Heart left ventricle (tissue), 16 donors: Measurements from ENCODE around the gene LRRC36. TPM values are rescaled to one million over a fixed set of nuclear protein-coding genes. Genes with fewer than 3 reads are reported as not detected.

Experiments
- ATAC-seq, 4 donors: fragments of 200-7000 bp; cut with Tn5 transposase; one replicate each; pipeline ENCODE4 v1.9.1; 2020 to 2022; ENCODE audit warnings: moderate library complexity in 4 of 4, mild to moderate bottlenecking in 3 of 4, moderate number of reproducible peaks in 1 of 4
- DNase-seq, 5 donors: peaks; one replicate each; pipeline ENCODE4 v3.0.0-alpha.2; 2020
- H3K27ac ChIP-seq, 12 donors: fragments of 200-600 bp; sonication (generic) in 4 of 12; one replicate each; pipeline versions ENCODE4 v1.5.0 to v1.8.0; 2016 to 2022; ENCODE audit warnings: mild to moderate bottlenecking in 2 of 12
- H3K27me3 ChIP-seq, 9 donors: fragments of 200-600 bp; sonication (generic) in 2 of 9; one replicate each; pipeline versions ENCODE4 v1.5.1 to v1.8.0; 2016 to 2022; ENCODE audit warnings: mild to moderate bottlenecking in 3 of 9
- H3K36me3 ChIP-seq, 9 donors: fragments of 200-600 bp; sonication (generic) in 2 of 9; one replicate each; pipeline versions ENCODE4 v1.5.0 to v1.8.0; 2018 to 2022; ENCODE audit warnings: mild to moderate bottlenecking in 2 of 9
- H3K4me1 ChIP-seq, 12 donors: fragments of 200-600 bp; sonication (generic) in 4 of 12; one replicate each; pipeline versions ENCODE4 v1.5.0 to v1.8.0; 2016 to 2022; ENCODE audit warnings: mild to moderate bottlenecking in 3 of 12
- H3K4me3 ChIP-seq, 12 donors: fragments of 200-600 bp; sonication (generic) in 4 of 12; one replicate each; pipeline versions ENCODE4 v1.5.0 to v1.8.0; 2017 to 2022; ENCODE audit warnings: mild to moderate bottlenecking in 9 of 12, moderate library complexity in 4 of 12
- H3K9me3 ChIP-seq, 12 donors: fragments of 200-600 bp; sonication (generic) in 4 of 12; one replicate each; pipeline versions ENCODE4 v1.5.0 to v1.8.0; 2016 to 2022; ENCODE audit warnings: mild to moderate bottlenecking in 1 of 12
- POLR2A ChIP-seq, 2 donors: fragments of 450-650 bp; IDR thresholded peaks; one replicate each; pipeline ENCODE4 v1.6.1; 2017; ENCODE audit warnings: antibody characterized with exemption in 2 of 2, mild to moderate bottlenecking in 2 of 2, moderate library complexity in 2 of 2
- WGBS, 4 donors: extraction: QIAGEN DNeasy Blood & Tissue Kit in 2 of 4; methylation state at CpG; one replicate each; pipeline versions ENCODE4 v1.1.5 to v1.1.7; 2013 to 2018; 5-methylcytosine and 5-hydroxymethylcytosine counted together
- intact Hi-C, 10 donors: fragments of 100-400 bp; cut with DNase I; formaldehyde crosslinking; loops; one replicate each; pipeline versions ENCODE4 v1.11.1 to v1.14.2; 2022
- polyA plus RNA-seq, 2 donors: library from polyadenylated mRNA; stranded (reverse); fragments of 200-250 nt; gene quantifications; one replicate each; pipeline ENCODE4 v1.2.3, GENCODE V29; 2013
- total RNA-seq, 9 donors: library from RNA; depleted of rRNA in 2 of 9; stranded (reverse); fragments of >200 nt in 2 of 9; fragmentation: NEBNext Ultra II Directional in 3 of 9; extraction: Animal tissue kit (Norgen Biotek cat#: 25700) in 3 of 9; gene quantifications; one replicate each; pipeline versions ENCODE4 v1.1.0 to v1.2.4, GENCODE V29; 2016 to 2023
- TF ChIP-seq, protein P1 (sequence below), 12 donors: fragments of 200-600 bp; sonication (generic) in 4 of 12; IDR thresholded peaks; one replicate each; pipeline versions ENCODE4 v1.5.0 to v1.8.0; 2018 to 2022; ENCODE audit warnings: antibody characterized with exemption in 12 of 12, mild to moderate bottlenecking in 5 of 12
- donor health status: ischemic (EF 13 %, LVEDD 7.1; RV severe dilation, severe dysfunction).
- donor health status: healthy with polysubstance abuse.
- donor health status: DM: no; HTN: yes; CAD: no.
- donor health status: DM: no; HTN: no; CAD: no.
- donor health status: ischemic (EF 25% LVEDD 6.9; RV normal size, moderate dysfunction).
- donor health status: ischemic (EF 25% LVEDD 5.7; RV mildly dilated, moderate dysfunction).
- donor health status: healthy.
- donor health status: DM: yes; HTN: yes; CAD: no.
- donor health status: ischemic (EF 35%, LVEDD 5.7; RV mildly dilated, moderate dysfunction).
- donor health status: nonischemic (EF 11% LVEDD 7.7; RV severe dilation, severe dysfunction).
- donor health status: DM: yes; HTN: yes; CAD: no.
- donor health status: PGD.
- donor health status: ischemic (EF 29% LVEDD 5.4; RV normal size, mild dysfunction).
- donor health status: nonischemic (EF 23%, LVEDD 6.1; RV moderate dilation, normal function).

Gene LRRC36
- total and polyA plus RNA-seq, 11 donors = 0.15 to 0.42 (median 0.27) TPM; not detected in 8

DNA sequence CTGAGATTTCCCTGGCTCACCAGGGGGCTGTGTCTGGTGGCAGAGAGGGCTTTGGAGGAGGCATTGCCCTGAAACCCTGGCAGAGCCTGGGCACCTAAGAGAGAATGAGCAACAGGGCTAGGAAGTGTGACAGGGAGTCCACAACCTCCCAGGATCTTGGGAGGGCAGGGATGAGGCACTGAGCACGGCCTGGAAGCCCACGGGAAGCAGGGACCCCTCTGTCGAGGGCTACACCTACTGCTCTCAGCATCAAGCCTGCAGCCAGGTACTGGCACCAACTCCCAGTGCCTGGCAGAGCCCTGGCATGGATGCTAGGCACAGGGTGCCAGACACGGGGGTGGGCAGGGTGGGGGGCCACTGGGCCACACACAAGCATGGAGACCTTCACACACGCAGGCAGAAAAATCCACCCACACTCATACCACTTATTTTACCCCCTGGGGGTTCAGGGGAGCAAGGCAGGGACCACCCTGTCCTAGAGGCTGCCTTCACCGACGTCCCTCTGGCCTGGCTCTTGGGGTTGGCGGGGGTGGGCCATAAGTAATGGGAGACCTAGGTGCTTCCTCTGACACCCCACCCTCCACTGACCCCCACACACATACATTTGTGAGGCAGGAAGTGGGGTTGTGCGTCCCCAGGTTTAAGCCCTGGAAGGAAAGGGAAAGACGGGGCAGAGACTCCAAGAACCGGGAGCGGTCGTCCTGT is 103.3 kb downstream of the LRRC36 start:
- TF ChIP-seq, protein P1, sequence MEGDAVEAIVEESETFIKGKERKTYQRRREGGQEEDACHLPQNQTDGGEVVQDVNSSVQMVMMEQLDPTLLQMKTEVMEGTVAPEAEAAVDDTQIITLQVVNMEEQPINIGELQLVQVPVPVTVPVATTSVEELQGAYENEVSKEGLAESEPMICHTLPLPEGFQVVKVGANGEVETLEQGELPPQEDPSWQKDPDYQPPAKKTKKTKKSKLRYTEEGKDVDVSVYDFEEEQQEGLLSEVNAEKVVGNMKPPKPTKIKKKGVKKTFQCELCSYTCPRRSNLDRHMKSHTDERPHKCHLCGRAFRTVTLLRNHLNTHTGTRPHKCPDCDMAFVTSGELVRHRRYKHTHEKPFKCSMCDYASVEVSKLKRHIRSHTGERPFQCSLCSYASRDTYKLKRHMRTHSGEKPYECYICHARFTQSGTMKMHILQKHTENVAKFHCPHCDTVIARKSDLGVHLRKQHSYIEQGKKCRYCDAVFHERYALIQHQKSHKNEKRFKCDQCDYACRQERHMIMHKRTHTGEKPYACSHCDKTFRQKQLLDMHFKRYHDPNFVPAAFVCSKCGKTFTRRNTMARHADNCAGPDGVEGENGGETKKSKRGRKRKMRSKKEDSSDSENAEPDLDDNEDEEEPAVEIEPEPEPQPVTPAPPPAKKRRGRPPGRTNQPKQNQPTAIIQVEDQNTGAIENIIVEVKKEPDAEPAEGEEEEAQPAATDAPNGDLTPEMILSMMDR (IDR thresholded peaks at IDR 0.05) = no peak
- H3K4me1 ChIP-seq = peaks cover 0 to 44% (median 15%) of the 10 kb centered on the region in 12 donors
- peak overlapping the region; percentile 25 to 62 (median 51) for H3K4me3 ChIP-seq
- ATAC-seq (no peak), DNase-seq (no peak)
- intact Hi-C loops = loop anchor here (2.0 to 10.0 kb wide), 6 partner anchors 33 to 85 kb away; no protein-coding TSS in a partner anchor
- no peaks in the 10 kb centered on the region for H3K36me3 ChIP-seq
- H3K27ac ChIP-seq = no peak overlapping the region
- H3K27me3 ChIP-seq = peaks cover 0 to 30% (median 0%) of the 10 kb centered on the region in 9 donors
- 47 to 58% (median 53%) methylated on average over 9 to 13 of the region's 13 CpGs for WGBS, 4 donors
- H3K9me3 ChIP-seq = no peaks in the 10 kb centered on the region

DNA sequence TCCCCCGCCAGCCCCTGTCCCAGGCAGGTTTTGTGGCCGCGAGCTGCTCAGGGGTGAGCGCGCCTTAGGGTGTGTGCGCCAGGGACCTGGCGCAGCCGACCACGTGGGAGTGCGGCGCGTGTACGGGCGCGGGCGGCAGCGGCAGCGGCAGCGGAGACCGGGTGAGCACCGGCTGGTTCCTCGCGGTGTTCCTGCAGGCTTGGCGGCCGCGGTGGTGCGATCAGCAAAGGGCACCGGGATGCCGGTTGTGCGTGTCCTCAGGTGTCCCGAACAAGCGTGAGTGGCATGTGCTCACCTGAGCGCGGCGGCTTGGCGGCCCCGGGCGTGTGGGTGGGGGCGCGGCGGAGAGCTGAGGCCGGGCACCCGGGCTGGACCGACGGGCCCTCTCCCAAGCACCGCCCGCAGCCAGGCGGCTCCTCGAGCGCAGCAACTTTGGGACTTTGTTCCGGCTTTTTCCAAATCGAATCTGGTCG is 103.9 kb downstream of the LRRC36 start:
- DNase-seq (no peak), ATAC-seq (peak in 2 of 4 donors; percentile 2 to 19)
- TF ChIP-seq, protein P1 (IDR thresholded peaks at IDR 0.05) = no peak
- no peak for TF ChIP-seq POLR2A (IDR thresholded peaks at IDR 0.05)
- no peaks in the 10 kb centered on the region for H3K36me3 ChIP-seq
- peaks cover 0 to 44% (median 15%) of the 10 kb centered on the region in 12 donors for H3K4me1 ChIP-seq
- intact Hi-C loops = no loop called here
- H3K27me3 ChIP-seq = peaks cover 0 to 28% (median 0%) of the 10 kb centered on the region in 9 donors
- WGBS, 4 donors = 2 to 6% (median 3%) methylated on average over 6 to 53 of the region's 53 CpGs
- peak overlapping the region; percentile 25 to 62 (median 51) for H3K4me3 ChIP-seq
- no peaks in the 10 kb centered on the region for H3K9me3 ChIP-seq
- peak overlapping the region in 2 of 12 donors; percentile 42 to 52 for H3K27ac ChIP-seq

DNA sequence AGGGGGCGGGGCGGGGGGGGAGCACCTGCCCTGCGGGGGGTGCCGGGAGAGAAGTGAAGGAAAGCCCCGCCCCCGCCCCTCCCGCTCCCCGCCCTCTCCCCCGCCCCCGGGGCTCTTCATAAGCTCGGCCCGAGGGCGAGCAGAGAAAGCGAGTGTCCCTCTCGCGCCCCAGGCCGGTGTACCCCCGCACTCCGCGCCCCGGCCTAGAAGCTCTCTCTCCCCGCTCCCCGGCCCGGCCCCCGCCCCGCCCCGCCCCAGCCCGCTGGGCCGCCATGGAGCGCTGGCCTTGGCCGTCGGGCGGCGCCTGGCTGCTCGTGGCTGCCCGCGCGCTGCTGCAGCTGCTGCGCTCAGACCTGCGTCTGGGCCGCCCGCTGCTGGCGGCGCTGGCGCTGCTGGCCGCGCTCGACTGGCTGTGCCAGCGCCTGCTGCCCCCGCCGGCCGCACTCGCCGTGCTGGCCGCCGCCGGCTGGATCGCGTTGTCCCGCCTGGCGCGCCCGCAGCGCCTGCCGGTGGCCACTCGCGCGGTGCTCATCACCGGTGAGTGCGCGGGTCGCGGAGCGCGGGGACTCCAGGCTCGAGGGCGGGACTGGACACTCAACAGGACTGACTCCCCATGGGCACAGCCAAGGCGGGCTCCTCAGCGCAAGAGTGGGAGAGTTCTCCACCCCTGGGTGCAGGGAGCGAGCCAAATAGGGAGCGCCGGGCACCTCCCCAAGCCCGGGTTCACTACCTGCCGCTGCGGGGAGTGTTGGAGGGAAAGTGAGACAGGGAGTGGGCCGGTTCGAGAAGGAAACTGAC is 104.6 kb downstream of the LRRC36 start, which contains the start of gene HSD11B2:
Gene HSD11B2 (plus strand): TSS at position 145 of the 798 bp plus-strand sequence. CDS start 128 bp downstream, at position 273.
- Histone ChIP-seq H3K4me3 (peak within 1 kb of the TSS; percentile 25 to 62 (median 51)), H3K36me3 (peaks cover 0 to 3% (median 0%) of the 10 kb centered on the region in 9 donors), H3K9me3 (no peaks in the 10 kb centered on the region), H3K27me3 (peaks cover 0 to 24% (median 0%) of the 10 kb centered on the region in 9 donors), H3K27ac (peak within 1 kb of the TSS in 7 of 12 donors; percentile 9 to 57 (median 39)), H3K4me1 (peaks cover 0 to 44% (median 15%) of the 10 kb centered on the region in 12 donors)
- 1 to 2% (median 1%) methylated on average over 18 to 87 of the region's 87 CpGs for WGBS, 4 donors
- peak in 3 of 5 donors; percentile 30 to 76 (median 49) for DNase-seq
- no peak for TF ChIP-seq POLR2A (IDR thresholded peaks at IDR 0.05)
- TF ChIP-seq, protein P1 (IDR thresholded peaks at IDR 0.05) = peak in 2 of 12 donors; percentile 5 to 12
- intact Hi-C loops = no loop called here
- peak in 3 of 4 donors; percentile 38 to 73 (median 60) for ATAC-seq
